Cardiac muscle cell (in vitro differentiated cells and primary cell): ENCODE data around the gene HMCES. TPM values are rescaled to one million over a fixed set of nuclear protein-coding genes. Genes with fewer than 3 reads are reported as not detected.
"Not testable (repeated sequence)": the region's sequence is repeated elsewhere in the genome, so short reads cannot be mapped to it uniquely, and the experiment has no call there.

Source experiments
- DNase-seq, 2 donors: peaks; one replicate each; pipeline versions ENCODE4 v3.0.0 to v3.0.0-alpha.2; 2010 to 2017; ENCODE audit warnings: low read depth in 1 of 2, low spot score in 1 of 2
- H3K27ac ChIP-seq: fragments of 200-600 bp; sonication (generic); 2 replicates; pipeline ENCODE4 v1.5.1; 2016
- H3K27me3 ChIP-seq: fragments of 200-600 bp; sonication (generic); 2 replicates; pipeline ENCODE4 v1.6.0; 2016; ENCODE audit warnings: control low read depth
- H3K36me3 ChIP-seq: fragments of 200-600 bp; sonication (generic); 2 replicates; pipeline ENCODE4 v1.5.1; 2016; ENCODE audit warnings: control low read depth
- H3K4me1 ChIP-seq: fragments of 200-600 bp; sonication (generic); 2 replicates; pipeline ENCODE4 v1.8.1; 2017; ENCODE audit warnings: low read depth, mild to moderate bottlenecking, mixed run types
- H3K4me3 ChIP-seq: fragments of 200-600 bp; sonication (generic); 2 replicates; pipeline ENCODE4 v1.5.1; 2016; ENCODE audit warnings: mild to moderate bottlenecking
- H3K9me3 ChIP-seq: fragments of 200-600 bp; sonication (generic); 2 replicates; pipeline ENCODE4 v1.5.1; 2017; ENCODE audit warnings: low read depth, mild to moderate bottlenecking, control low read depth
- polyA plus RNA-seq: library from polyadenylated mRNA; unstranded; fragments of >200 nt; fragmentation: Nextera tagmentation; extraction: Ambion mirVana; gene quantifications from 2 replicates; pipeline ENCODE4 v1.2.1, GENCODE V29; 2016
- total RNA-seq: library from RNA; depleted of rRNA; stranded (reverse); fragments of >200 nt; gene quantifications from 2 replicates; pipeline ENCODE4 v1.2.3, GENCODE V29; 2016
- TF ChIP-seq, protein P1 (sequence below): IDR thresholded peaks from 2 replicates; pipeline ENCODE4 v1.5.1; 2012; ENCODE audit warnings: low read depth, mild to moderate bottlenecking, low read length

Gene HMCES
- total and polyA plus RNA-seq, 2 experiments from 2014 or later: 50.9 to 53.0 TPM

DNA sequence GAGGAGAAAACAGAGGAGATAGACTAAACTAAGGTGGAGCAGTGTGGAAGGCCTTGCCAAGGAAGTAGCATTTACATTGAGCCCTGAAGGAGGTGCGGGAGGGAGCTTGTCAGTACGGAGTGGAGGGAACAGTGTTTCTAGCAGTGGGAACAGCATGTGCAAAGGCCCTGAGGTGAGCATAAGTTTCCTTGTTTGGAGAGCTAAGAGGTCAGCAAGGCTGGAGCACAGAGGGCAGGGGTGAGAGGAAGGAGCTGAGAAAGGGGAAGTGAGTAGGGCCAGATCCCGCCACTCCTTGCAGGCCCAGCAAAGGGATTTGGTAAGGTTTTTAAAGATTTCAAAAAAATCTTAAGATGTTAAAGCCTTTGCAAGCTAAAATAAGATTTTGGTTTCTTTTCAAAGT is 70.1 kb downstream of the HMCES start:
- Histone ChIP-seq H3K27me3 (no peaks in the 10 kb centered on the region), H3K27ac (no peak overlapping the region), H3K9me3 (no peaks in the 10 kb centered on the region), H3K4me1 (peaks cover 30% of the 10 kb centered on the region), H3K36me3 (no peaks in the 10 kb centered on the region), H3K4me3 (no peak overlapping the region)
- DNase-seq: no peak
- TF ChIP-seq, protein P1, sequence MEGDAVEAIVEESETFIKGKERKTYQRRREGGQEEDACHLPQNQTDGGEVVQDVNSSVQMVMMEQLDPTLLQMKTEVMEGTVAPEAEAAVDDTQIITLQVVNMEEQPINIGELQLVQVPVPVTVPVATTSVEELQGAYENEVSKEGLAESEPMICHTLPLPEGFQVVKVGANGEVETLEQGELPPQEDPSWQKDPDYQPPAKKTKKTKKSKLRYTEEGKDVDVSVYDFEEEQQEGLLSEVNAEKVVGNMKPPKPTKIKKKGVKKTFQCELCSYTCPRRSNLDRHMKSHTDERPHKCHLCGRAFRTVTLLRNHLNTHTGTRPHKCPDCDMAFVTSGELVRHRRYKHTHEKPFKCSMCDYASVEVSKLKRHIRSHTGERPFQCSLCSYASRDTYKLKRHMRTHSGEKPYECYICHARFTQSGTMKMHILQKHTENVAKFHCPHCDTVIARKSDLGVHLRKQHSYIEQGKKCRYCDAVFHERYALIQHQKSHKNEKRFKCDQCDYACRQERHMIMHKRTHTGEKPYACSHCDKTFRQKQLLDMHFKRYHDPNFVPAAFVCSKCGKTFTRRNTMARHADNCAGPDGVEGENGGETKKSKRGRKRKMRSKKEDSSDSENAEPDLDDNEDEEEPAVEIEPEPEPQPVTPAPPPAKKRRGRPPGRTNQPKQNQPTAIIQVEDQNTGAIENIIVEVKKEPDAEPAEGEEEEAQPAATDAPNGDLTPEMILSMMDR: no peak

DNA sequence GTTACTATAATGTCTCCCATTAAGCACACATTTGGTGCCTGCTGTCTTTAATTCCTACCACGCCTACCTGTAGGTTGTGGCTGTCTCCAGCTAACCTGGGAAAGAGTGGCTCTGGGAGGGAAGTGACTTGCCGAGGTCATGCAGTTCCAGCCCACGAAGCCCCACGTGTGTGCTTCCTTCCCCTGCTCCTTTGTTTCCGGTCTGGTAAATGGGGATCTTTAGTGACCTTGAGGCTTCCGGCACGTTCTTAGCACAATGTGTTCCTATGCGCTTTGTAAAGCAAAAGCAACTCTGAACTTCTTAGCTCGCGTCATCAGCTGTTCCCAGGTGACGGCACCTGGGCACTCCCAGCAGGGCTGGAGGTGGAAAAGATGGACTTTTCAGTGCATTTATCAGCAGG is 70.5 kb downstream of the HMCES start:
- H3K4me3 ChIP-seq, H3K27me3 ChIP-seq, H3K36me3 ChIP-seq, H3K9me3 ChIP-seq, DNase-seq, H3K27ac ChIP-seq: not testable (repeated sequence)
- H3K4me1 ChIP-seq: peaks cover 28% of the 10 kb centered on the region

DNA sequence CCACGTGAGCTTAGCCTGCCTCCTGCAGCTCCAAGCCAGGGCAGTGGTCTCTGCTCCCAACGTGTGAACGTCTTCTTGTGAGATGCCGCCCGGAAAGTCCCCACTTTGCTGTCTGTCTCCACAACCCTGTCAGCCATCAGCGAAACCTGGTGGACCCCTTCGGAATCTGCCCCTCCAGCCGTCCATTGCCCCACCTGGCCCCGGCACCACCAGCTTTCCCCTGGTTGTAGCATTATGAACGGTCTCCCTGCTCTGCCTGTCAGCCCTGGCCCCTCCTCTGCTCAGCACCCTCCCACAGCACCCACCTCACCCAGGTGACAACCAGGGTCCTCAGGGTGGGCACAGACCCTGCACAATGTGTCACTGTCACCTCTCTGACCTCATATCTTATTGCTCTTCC is 71.1 kb downstream of the HMCES start:
- Histone ChIP-seq H3K4me1 (peaks cover 22% of the 10 kb centered on the region), H3K9me3 (no peaks in the 10 kb centered on the region), H3K36me3 (no peaks in the 10 kb centered on the region), H3K27ac (no peak overlapping the region), H3K27me3 (no peaks in the 10 kb centered on the region), H3K4me3 (no peak overlapping the region)
- TF ChIP-seq, protein P1: no peak
- DNase-seq: no peak

DNA sequence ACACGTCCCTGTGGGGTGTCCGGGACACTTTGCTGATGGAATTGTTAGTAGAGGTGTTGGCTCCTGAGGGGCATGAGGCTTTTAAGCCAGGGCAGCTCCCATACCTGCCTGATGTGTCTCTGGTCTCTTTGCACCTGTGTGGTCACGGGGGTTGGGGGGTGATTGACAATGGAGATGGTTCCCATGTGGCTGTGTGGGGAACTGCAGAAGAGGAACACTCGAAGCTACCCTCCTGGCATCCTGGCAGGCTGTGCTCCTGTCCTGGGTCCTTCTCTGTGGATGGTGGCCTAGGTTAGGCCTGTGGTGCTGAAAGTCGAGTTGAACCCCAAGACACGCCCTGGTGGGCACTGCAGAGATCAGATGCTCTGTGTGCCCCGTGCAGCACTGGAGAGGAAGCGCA is 73.4 kb downstream of the HMCES start:
- TF ChIP-seq, protein P1: peak; percentile 19
- DNase-seq: no peak

DNA sequence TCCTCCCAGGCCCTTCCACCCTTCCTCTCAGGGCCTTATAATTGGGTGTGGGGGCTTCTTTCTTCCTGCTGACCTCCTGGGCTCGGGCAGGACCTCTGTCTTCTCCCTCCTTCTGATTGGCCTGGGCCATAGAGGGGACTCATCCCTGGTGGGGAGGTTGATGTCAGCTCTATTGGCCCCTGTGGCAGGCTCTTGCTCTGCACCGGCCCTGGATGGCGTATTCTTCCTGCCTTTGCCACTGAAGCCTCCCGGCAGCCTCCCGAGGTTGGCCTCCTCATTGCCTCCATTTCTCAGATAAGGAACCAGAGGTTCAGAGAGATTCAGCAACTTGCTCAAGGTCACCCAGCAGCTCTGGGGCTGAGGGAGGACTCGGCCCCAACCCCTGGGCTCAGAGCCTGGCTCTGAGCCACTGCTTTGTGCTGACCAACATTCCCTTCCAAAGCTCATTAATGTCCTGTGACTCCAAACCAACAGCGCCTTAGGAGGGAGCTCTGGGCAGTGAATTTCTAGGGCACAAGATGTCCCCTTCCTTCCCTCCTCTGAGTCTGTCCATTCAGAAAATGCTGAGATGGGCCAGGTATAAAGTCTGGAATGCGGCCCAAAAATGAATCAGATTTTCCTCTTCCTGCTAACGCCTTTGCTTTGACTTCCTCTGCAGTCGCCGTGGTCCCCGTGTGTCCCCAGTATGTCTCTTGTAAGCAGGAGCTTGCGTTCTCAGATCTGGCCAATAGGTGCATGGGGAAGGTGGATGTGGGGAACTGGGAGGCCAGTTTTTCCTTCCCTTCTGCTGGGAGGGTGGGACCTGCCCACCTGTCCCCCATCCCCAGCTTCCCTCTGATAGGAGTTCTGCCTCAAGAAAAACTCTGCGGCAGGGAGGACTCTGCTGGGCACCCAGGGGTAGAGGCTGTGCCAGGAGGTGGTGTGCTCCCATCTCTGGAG is 74.2 kb downstream of the HMCES start:
- no peak overlapping the region for H3K27ac ChIP-seq
- H3K27me3 ChIP-seq: no peaks in the 10 kb centered on the region
- no peak for DNase-seq
- TF ChIP-seq, protein P1: no peak
- H3K9me3 ChIP-seq: no peaks in the 10 kb centered on the region
- peaks cover 11% of the 10 kb centered on the region for H3K4me1 ChIP-seq
- no peak overlapping the region for H3K4me3 ChIP-seq
- no peaks in the 10 kb centered on the region for H3K36me3 ChIP-seq

More for the DNA sequence above, 73.4 kb downstream of the HMCES start:
- peaks cover 11% of the 10 kb centered on the region for H3K4me1 ChIP-seq
- H3K27ac ChIP-seq: no peak overlapping the region
- no peaks in the 10 kb centered on the region for H3K27me3 ChIP-seq
- H3K9me3 ChIP-seq: no peaks in the 10 kb centered on the region
- H3K36me3 ChIP-seq: no peaks in the 10 kb centered on the region
- no peak overlapping the region for H3K4me3 ChIP-seq

DNA sequence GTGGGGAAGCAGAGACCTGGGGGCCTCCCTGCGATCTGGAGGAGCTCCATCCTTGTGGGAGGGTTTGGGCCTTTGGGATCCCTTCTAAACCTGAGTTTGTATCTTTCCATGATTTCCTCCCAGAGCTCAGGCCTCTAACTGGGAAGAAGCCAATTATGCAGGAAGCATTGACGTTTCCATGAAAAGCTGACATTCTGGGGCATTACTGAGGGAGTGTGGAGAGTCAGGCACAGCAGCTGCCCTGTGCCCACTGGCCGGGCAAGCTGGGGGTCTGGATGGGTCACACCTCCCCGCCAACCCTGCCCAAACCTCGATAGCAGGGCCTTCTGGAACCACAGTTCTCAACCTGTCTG is 74.9 kb downstream of the HMCES start:
- Histone ChIP-seq H3K4me3 (no peak overlapping the region), H3K9me3 (no peaks in the 10 kb centered on the region)

More for the DNA sequence above, 74.9 kb downstream of the HMCES start:
- Histone ChIP-seq H3K36me3 (no peaks in the 10 kb centered on the region), H3K27ac (no peak overlapping the region), H3K4me1 (peaks cover 14% of the 10 kb centered on the region), H3K27me3 (no peaks in the 10 kb centered on the region)
- TF ChIP-seq, protein P1: no peak
- DNase-seq: no peak
